AG09309 (cell line): ENCODE data around the gene EMX2.

Experiments
- DNase-seq: peaks from one replicate; pipeline ENCODE4 v3.0.0-alpha.2; 2010; ENCODE audit warnings: low read depth
- H3K4me3 ChIP-seq: 2 replicates; pipeline ENCODE4 v1.5.1; 2011; ENCODE audit warnings: mild to moderate bottlenecking, low read depth, low read length, moderate library complexity; ENCODE audit not compliant: control insufficient read depth
- TF ChIP-seq, protein P1 (sequence below): IDR thresholded peaks from 2 replicates; pipeline ENCODE4 v1.5.1; 2011; ENCODE audit warnings: mild to moderate bottlenecking, low read depth, low read length, inconsistent platforms; ENCODE audit not compliant: insufficient read depth, control insufficient read depth; ENCODE audit errors: missing control alignments

The EMX2 gene

DNA sequence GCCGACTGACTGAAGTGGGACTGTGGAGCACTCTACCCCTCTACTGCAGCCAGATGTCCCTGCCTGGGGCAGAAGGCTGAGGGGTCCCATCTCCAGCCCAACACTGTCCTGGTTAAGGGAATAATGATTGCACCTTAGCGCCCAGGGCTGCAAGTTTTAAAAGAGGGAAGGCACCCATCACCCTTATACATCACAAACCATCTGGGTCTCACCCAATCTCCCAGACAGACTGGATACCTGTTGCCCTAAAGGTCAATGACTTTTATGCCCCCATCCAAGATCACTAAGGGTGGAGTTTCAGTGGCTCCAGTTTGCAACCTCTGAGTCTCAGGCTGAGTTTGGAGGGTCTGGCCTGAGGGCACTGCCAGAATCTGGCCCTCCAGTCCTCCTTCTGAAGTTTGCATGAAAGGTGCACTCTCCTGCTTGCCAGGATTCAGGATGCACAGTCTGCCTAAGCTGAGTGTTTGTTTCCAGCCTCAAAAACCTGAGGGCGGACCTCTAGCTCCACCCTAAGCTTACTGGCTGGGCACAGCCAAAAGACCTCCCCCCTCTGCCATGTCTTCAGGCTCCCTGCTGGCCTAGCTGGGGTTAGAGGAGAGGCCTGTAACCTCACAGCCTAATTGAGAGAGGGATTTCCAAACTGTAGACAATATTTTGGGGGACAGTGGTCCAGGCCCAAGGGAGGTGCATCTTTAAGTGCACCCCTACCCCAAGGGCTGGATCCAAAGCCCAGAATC, 2.5 kb upstream of the EMX2 start:
- H3K4me3 ChIP-seq, result no peak overlapping the region
- TF ChIP-seq, protein P1, sequence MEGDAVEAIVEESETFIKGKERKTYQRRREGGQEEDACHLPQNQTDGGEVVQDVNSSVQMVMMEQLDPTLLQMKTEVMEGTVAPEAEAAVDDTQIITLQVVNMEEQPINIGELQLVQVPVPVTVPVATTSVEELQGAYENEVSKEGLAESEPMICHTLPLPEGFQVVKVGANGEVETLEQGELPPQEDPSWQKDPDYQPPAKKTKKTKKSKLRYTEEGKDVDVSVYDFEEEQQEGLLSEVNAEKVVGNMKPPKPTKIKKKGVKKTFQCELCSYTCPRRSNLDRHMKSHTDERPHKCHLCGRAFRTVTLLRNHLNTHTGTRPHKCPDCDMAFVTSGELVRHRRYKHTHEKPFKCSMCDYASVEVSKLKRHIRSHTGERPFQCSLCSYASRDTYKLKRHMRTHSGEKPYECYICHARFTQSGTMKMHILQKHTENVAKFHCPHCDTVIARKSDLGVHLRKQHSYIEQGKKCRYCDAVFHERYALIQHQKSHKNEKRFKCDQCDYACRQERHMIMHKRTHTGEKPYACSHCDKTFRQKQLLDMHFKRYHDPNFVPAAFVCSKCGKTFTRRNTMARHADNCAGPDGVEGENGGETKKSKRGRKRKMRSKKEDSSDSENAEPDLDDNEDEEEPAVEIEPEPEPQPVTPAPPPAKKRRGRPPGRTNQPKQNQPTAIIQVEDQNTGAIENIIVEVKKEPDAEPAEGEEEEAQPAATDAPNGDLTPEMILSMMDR, result no peak
- DNase-seq, result no peak

DNA sequence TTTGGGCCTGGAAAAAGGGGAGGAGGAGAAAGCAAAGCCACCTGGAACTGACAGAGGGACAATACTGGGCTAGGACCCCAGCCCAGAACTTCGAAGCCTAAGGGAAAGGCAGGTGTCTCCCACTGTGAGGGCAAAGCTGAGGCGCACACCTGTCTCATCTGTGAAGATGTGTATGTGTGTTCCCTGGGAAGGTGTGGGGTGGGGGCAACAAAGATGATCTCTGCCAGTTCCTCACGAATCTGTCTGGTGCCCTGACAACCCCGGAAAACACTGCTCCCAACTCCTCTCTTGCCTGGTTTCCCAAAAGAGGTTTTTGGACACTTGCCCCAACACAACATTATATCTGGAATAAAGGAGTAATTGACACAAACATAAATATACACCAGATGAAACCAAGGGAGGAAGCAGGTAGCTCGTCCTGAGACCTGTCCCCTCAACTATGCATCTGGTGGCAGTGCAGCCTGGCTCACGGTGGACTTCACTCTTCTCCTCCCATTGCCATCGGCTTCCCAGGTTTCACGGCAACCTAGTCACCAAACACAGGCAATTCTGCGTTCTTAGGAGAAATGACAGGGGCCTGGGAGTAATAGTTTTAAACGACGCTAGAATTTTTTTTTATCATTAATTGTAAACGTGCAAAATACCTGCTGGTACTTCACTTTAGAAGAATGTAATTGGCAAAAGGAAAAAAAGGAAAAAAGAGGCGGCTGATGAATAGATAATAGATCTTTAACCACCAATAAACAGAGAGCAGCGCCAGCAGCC, 1.7 kb upstream of the EMX2 start:
- no peak for DNase-seq
- H3K4me3 ChIP-seq, result no peak overlapping the region
- TF ChIP-seq, protein P1, result no peak

DNA sequence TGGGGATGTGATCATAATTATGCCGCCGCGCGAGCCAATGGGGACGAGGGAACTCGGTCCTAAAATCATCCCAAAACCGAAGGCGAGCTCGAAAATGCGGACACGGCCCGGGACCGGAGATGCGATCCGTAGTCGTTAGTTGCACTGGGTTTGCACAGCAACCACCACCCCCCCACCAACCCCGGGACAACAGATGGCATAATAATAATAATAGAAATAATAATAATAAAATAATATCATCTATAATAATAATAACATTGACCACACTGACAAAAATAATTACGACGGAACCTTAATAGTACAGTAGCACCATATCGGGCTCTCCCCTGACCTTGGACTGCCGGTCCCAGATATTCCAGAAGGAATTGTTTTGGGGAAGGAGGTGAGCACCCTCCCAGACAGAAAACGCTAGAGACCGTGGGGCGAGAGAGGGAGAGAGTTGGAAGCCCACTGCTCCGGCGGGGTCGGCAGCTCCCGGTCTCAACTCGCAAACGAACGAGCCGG, 1.1 kb upstream of the EMX2 start:
- H3K4me3 ChIP-seq, result peak overlapping the region; percentile 40
- no peak for DNase-seq
- TF ChIP-seq, protein P1, result no peak

DNA sequence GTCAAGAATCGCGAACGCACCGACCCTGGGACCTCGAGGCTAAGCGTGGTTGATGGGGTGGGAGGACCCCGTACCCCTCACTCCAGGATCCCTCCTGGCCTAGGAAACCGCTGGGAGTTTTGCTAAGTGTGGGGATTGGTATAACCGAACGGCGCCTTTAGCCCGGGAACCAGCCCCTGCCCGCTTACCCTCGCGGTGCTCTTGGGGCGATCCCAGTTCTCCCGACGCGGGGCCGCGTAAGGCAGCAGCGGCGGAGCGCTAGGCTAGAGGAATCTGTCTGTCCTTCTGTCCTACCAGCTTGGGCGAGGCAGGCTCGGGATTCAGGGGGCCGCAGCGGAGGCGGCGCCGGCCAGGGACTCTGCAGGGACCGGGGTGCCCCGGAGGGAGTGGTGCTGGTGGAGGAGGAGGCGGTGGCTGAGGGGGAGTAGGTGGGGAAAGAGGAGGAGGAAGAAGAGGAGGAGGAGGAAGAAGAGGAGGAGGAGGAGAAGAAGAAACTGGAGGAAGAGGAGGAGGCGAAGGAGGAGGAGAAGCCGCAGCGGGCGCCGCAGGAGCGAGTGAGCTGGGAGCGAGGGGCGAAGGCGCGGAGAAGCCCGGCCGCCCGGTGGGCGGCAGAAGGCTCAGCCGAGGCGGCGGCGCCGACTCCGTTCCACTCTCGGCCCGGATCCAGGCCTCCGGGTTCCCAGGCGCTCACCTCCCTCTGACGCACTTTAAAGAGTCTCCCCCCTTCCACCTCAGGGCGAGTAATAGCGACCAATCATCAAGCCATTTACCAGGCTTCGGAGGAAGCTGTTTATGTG, 439 bp upstream of the EMX2 start:
- H3K4me3 ChIP-seq, result peak overlapping the region; percentile 40
- TF ChIP-seq, protein P1, result no peak
- DNase-seq, result peak; percentile 14

DNA sequence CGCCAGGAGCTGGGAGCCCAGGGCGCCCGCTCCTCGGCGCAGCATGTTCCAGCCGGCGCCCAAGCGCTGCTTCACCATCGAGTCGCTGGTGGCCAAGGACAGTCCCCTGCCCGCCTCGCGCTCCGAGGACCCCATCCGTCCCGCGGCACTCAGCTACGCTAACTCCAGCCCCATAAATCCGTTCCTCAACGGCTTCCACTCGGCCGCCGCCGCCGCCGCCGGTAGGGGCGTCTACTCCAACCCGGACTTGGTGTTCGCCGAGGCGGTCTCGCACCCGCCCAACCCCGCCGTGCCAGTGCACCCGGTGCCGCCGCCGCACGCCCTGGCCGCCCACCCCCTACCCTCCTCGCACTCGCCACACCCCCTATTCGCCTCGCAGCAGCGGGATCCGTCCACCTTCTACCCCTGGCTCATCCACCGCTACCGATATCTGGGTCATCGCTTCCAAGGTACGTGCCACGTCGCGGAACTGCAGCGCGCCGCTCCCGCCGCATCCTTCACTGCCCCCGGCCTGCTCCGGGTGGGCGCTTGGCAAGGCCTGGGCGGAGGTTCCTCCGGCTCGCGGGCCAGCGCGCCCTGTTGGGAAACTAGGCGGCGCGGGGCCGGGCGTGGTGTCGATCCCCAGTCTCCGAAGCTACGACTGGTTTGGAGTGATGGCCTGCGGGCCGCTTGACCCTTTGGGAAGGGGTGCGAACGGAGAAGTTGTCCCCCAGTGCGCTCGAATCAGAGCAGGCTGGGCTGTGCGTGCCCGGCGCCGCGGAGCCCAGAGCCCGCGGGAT, 868 bp downstream of the EMX2 start:
- DNase-seq, result no peak
- peak overlapping the region; percentile 34 for H3K4me3 ChIP-seq
- TF ChIP-seq, protein P1, result no peak
